Activated naive CD4-positive, alpha-beta T cell treated with anti-CD3 and anti-CD28 coated beads, Interleukin-2, amount 50 U/mL, for 16 hours (primary cell): ENCODE results near the gene DGKI.
"Not testable (repeated sequence)": the region's sequence is repeated elsewhere in the genome, so short reads cannot be mapped to it uniquely, and the experiment has no call there.

Experiments
- DNase-seq: peaks from one replicate; pipeline ENCODE4 v3.0.0-alpha.2; 2020

Gene DGKI

DNA sequence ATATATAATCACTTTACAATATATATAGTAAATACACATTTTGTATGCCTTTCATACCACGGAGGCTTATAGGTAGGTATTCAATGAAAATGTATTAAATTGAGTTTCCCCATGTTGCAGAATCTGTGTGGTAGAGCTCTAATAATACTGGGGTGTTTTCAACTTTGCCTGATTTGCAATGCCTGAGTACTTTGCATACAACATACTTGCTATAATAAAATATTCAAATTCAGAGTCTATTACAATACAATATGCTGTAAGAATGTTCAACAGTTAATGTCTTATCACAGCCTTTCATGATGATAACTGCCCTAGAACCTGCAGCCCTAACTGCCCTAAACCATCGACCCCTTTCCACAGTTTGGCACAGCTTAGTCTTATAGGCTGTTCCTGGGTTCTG is 114.6 kb downstream of the DGKI start:
- no peak for DNase-seq

DNA sequence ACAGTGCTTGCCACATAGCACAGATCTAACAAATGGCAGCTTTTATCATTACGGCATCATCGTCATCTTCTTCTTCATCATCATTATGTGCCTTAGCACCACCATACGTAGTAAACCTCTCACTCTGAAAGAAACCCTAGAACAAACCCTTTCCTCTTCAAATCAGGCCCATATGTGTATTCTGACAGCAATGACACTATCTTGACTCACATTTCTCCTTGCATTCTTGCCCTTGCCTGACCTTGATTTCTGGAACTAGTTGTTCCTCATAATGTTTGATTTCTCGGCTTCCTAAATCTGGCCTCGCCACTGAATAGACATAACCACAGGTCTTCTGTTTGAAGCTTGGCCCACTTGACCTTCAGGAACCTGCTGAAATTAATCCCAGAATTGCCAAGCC is 115.3 kb downstream of the DGKI start:
- no peak for DNase-seq

DNA sequence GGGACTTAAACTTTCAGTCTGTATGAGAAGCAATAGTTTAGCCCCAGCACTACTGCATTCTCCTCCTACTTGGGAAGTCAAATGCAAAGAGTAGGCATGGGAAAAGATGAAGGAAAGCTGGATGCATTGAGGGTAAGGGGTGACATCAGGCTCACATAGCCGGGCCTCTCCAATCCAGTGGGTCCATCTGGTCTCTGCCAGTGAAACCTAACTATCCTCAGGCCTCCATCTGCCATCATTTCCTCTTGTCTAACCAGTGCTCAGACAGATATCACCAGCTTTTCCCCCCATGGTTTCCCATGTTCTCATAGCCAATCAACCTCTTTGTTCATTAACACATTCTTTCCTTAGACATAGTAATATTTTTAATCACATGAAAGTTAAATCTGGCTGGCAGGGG is 118.3 kb downstream of the DGKI start:
- no peak for DNase-seq

DNA sequence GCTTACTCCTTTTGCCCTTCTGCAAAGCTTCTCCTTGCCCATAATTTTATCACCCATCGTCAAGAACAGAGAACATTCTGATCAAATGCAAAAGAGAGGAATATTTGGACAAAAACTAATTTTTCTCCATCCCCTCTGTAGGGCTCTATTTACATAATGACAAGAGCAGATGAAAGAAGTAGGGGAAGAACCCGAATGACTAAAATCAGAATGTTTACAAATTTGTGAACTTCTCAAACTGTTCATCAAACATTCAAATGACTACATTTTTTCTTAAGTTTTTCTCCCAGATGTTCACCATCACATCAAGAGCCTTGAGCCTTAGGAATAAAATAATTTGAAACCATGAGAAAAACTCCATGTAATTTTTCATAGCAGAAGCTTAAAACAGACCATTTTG is 119.4 kb downstream of the DGKI start:
- no peak for DNase-seq

DNA sequence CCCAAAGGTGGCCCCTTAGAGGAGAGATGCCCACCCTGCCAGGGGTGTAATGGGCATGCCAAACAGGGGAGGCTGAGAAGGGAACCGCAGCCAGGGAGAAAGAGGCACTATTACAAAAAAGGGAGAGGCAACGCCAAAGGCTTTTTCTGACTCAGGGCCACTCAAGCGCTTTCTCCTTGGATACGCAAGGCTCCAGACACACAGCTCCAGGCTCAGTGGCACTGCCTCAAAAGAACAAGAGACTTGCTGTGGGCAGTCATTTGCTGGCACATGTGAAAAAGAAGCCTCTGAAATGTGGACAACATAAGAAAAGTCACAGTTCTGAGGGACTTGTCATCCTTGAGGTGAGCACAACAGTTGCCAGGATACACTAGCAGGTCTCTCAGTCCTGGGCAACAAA is 128.4 kb downstream of the DGKI start:
- DNase-seq: no peak

DNA sequence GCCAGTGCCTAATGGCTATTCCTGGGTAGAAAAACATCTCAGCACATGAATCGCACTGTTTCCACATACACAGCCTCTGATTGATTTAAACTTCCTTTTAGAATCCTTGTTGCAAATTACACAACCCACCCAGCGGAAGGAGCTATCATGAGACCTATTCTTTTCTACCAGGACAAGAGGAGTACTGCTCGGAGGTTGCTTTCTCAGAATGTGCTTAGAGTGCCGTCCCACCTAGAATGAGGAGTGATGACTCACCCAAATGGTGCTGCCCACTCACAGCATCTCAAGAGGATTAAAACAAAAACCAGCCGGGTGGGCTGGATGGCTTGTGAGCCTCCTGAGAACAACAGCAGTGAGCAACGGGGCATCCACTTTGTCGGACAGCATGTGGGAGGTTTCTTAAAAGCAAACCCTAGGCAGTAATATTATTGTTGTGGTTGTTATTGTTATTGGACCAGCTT is 128.9 kb downstream of the DGKI start:
- no peak for DNase-seq

DNA sequence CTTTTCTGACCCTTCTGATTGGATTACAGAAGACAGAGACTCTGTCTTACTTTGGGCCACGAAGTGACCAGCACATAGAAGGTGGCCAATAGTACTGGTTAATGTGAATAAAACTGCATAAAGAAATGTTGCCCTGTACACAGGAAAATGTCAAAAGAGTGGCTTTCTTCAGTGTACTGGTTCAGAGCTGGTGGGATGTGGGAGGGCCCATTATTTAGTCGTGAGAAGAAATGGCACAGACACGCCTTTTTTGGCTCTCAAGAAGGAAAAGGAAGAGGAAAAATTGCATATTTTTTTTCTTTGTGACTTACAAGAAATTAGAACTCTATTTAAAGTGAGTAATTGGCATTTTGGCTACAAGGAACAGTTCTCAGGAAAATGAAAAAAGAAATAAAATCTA is 129.7 kb downstream of the DGKI start:
- no peak for DNase-seq

DNA sequence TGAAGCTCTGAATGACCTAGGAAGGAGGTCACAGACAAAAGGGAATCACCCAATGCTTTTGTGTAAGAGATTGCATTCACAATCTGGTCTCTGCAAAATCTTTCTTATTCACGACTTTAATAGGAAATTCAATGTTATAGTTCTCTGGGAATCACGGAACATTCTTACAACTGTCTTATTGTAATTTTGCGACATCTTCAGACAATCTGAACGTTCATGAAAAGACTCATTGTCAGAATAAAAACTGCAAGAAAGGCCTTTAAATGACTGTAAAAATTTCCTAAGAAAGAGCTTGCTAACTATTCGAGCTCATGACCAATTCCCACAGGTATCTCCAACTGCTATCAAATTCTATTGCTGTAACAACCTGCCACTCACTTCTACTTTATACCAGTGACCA is 130.7 kb downstream of the DGKI start:
- DNase-seq: no peak

DNA sequence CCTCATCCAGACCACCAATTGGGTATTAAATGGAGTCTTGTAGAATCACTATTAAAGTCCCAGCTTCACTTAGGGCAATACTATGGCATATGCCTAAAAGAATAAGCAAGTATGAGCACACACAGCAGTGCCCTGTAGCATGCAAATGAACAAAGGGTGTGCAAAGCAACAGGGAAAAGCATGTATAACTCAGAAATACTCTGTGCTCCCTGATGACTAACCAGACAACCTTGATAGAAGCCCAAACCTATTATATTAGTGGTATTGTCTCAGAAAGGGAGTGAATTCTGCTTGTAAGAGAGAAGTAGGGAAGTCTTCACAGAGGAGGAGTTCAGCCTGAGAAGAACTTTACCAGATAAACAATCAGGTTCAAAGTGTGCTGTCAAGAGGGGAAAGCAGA is 131.2 kb downstream of the DGKI start:
- DNase-seq: no peak

DNA sequence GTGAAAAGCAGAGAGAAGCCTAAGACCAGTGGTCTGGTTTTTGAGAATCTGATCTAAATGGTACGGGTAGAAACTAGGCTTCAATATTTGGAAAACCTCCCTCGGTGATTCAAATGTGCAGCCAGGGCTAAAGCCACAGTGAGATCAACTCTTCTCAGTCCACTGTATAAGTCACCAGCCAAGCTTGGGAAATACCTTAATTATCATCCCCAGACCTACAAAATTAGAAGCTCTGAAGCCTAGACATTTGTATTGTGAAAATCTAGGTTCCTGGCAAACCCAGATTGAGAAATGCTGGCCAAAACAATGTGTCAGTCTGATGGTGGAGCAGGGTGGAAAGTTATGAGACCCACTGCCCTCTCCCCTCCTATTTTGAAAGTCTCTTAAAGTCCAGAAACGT is 131.7 kb downstream of the DGKI start:
- no peak for DNase-seq

DNA sequence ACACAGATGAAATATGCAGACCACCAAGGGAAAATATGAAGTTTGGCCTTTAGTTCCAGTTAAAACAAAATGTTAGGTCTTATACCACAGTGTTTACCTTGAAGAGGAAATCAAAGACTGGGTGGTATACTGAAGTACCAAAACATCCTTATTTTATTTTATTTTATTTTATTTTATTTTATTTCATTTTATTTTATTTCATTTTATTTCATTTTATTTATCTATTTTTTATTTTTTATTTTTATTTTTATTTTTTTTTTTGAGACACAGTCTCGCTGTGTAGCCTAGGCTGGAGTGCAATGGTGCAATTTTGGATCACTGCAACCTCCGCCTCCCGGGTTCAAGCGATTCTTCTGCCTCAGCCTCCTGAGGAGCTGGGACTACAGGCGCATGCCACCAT is 140.4 kb downstream of the DGKI start:
- not testable (repeated sequence) for DNase-seq

DNA sequence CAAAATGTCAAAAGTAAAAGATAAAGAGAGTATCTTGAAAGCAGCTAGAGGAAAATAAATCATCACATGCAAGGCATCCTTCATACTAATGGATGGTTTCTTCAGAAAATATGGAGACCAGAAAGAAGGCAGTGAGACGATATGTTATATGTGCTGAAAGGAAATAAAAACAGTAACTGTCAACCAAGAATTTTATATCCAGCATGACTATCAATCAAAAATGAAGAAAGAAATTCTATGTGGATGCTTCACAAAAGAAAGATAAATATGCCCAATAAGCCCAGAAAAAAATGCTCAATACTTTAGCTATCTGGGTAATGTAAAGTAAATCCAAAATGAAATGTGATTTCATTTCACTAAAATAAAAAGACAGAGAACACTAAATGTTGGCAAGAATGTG is 142.1 kb downstream of the DGKI start:
- DNase-seq: no peak

DNA sequence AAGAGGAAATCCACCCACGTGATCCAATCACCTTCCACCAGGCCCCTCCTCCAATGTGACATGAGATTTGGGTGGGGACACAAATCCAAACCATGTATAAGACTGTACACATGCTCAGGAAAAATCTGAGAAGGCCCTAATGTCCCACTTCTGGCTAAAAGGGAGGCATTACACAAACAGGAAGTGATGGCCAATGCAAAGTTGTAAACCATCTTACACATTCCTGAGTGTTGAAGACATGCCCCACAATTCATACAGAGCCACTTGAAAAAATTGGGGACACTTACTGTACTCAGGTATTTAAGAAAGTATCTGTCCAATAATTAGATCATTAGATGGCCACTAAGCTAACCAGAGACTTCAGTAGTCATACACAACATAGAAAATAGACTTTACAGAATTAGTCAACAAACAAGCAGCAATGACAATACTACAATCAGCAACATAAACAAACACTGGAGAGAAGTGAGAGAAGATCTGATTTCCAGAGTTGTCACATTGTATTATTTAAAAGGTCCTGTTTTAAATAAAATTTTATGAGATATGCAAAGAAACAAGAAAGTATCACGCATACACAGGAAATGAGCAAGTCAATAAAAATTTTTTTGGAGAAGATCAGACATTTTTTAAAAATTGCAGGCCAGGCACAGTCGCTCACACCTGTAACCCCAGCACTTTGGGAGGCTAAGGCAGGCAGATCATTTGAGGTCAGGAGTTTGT is 143.3 kb downstream of the DGKI start:
- DNase-seq: no peak

DNA sequence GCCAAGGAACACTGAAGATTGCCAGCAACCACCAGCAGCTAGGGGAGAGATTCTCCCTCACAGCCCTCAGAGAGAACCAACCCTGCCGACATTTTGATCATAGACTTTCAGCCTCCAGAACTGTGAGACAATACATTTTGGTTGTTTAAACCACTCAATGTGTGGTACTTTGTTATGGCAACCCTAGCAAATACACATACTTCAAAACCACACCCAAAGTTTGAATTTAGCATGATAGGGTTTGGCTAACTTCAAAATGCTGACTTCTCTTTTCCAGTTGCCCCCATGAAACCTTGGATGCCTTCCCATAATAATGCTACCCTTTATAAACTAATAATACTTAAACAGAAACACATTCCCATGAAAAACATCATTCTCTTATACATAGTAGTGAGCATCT is 149.8 kb downstream of the DGKI start:
- no peak for DNase-seq

DNA sequence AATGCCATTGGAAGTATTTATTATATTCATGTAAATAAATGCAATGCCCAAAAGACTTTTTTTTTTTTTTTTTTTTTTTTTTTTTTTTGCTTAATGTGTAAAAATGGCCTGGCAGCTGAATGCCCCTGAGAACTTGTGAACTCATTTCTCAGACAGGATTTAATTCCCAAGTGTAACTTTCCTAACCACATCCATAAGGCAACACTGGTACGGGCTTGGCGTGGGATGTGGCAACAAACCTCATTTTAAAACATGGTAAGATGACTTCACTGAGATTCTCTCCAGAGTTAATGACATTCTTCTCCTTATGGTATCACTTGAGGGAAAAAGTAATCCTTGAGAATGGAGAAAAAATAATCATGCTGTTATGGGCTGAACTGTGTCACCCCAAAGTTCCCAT is 150.4 kb downstream of the DGKI start:
- DNase-seq: no peak

DNA sequence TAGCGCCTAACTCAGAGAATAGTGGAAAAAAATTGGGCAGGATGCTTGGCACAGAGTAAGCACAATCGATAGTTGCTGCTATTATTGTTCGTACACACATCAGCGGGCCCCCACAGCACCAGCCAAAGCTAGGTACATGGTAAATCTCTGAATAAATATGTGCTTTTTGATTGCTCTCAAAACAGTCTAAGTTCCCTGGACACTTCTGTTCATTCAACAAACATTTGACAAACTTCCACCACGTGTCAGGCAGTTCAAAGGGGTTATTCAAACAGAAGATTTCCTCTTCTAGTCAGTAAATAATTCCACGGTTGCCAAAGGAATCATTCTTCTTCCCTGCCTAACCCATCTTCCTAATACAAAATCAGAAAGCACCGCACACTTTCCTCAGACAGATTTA is 150.8 kb downstream of the DGKI start:
- no peak for DNase-seq

DNA sequence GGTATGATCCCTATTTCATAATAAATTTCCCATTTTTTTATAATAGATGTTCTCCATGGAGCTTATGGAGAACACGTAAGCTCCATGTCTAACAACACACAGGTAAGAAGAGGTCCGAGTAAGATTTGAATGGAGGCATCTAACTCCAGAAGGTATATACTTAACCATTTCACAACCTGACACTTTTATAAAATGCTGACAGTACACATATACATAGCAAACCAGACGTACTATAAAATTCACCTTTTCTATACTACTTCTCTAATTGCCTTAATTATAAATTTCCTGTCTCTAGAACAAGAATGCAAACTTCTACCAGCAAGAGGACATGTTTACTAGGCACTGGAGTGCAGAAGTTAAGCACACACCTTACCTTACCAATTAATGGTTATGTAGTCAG is 151.3 kb downstream of the DGKI start:
- DNase-seq: no peak

DNA sequence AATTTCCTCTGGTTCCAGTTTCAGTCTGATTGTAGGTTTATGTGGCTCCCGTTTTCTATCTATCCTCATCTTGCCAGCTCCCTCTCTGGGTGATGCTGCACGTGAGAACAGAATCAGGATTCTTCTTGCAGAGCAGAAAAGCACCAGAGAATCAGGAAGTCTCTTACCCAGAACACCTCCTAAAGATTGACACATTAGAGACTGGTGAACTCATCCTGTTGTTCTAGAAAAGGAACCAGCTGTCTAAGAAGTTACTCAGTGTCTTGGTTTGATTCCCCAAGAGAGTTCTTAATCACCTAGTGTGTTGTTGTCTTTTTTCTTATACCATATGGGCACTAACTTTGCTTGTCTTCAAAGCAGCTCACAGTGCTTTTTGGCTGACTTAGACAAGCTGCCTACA is 152.4 kb downstream of the DGKI start:
- DNase-seq: no peak

DNA sequence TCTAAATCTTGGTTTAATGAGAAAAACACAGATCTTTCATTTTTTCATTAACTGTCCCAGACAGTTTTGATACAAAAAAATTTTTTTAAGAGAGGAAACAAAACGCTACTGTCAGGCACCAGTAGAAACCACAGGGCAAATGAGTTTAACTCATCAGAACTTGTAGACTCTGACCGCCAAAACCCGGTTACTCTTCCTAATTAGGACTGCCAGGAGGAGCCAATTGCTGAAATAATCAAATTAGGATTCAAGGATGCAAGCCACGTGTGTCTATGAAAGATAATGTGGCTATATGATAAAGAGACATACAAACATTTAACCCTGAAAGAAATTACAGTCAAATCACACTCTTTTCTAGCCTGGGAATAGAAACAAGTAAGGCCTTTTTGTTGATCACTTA is 154.4 kb downstream of the DGKI start:
- no peak for DNase-seq

DNA sequence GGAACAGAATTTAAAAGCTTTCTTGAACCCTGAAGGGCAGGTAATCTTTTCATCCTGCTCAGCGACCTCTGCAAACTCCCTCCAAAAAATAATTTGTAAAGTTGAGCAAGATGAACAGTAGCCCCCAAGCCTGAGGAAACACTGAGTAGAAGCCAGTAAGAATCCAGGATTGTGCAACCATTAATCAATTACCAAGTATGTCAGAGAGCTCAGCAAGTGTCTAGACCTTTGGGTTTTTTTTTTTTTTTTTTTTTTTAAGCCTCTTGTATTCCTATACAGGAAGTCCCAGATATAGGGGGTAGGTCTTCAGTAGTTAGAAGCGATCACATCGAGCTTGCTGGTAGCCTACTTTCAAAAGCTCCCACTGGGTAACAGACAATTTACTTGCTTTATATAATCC is 155.2 kb downstream of the DGKI start:
- DNase-seq: no peak

DNA sequence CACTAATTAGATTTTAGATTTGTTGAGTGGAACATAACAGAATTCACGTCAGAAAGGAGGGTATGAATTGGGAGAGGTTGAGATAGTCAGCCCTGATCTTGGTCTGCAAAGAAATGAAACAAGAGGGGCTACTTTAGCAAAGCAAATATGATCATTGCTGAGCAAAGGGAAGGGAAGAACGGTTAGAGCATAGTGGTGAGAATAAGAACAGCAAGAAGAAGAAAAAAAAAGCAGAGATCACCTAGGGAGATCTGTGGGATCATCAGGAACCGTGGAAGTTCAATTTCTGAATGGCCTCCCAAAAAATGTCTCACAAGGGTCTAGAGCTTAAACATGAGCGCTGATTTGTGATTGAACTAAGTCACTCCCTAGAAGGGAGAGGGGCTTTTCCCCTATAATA is 156.1 kb downstream of the DGKI start:
- no peak for DNase-seq

DNA sequence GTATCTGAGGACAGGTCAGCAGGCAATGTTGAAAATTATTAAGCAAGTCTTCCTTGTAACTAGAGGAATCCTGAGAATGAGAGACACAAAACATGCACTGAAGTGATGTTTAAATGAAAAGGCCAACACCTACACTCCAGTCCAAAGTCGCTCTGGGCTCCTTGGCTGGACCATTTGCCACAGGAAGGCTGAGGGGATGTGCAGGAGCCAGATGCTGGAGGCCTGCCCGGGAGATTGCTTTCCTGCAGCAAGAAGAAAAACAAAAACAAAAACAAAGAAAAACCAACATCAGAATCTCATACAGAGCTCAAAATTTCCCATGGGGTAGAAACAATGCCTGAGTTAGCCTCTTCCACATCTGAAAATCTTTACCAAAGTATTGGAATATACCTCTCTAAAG is 157.0 kb downstream of the DGKI start:
- no peak for DNase-seq

DNA sequence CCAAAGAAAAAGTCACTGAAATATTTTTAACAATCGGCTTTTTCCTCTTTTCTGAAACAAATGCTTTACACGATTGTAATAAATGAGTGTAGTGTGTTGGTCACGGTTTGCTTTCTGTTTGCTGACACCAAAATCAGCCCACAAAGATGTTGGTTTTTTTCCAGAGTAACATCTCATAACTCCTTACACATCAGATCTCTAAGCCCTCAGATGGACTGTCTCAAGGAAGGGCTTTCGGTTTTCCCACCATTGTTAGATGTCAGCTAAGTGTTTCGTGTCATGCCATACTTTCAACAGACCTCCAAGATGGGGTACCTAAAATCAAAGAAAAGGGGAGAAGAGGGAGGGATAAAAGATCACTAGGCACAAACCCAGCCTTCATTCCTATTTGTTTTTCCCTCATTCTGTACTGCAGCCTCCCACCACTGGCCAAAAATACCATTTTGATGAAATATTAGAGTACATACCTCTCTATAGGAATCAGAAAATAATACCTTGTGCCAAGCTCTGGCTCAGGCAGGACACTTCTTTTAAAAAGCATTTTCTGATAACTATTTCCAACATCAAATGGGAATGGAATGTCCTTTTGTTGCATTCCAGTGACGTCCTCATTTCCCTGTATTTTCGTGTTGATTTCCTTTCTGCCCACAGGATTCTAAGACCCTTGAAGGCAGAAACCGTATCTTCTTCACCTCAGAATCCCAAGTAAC is 159.1 kb downstream of the DGKI start:
- DNase-seq: no peak

DNA sequence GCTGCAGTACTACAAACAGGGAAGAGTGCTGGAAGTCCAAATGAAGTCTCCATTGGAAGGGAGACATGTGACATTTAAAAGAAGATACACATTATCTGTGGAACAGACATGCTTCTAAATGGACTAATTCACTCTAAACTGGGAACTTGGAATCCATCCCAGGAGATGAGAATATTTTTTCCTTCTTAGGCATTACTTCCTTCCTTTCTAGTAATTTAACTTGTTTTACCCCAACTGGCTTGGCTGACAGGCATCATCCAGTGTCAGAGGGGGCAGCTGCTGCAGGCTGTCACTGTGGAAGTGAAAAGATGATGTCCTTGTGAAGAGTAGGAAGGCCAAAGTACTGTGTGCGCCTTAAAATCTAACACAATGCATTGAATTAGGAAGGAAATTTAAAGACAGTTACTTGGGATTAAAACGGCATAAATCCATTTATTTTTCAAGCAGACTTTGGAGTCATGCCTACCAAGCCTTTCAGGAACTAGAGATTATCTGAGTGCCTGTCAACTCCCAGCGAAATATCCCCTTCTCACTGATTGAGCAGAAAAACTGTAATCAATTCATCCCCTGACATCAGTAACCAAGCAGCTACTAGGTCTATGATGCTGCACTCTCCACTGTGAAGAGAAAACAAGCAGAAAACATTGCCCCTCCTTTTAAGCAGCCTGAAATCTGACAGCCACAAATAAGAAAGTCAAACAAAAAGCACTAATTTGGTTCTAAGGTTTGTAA is 161.2 kb downstream of the DGKI start:
- DNase-seq: no peak
